H1 (cell line): ENCODE measurements around the gene PTS.

ENCODE experiments used
- CHD2 ChIP-seq: IDR thresholded peaks from 2 replicates; pipeline ENCODE4 v1.6.1; 2012; ENCODE audit warnings: low read length, improper control_type of control experiment
- HDAC2 ChIP-seq, 2 experiments: fragments of 300-600 bp in 1 of 2; sonication (generic) in 1 of 2; IDR thresholded peaks; 2 replicates each; pipeline ENCODE4 v1.6.1; 2011 to 2012; ENCODE audit warnings: low read depth in 2 of 2, low read length in 2 of 2, mild to moderate bottlenecking in 2 of 2, moderate library complexity in 2 of 2, borderline replicate concordance in 1 of 2, inconsistent platforms in 1 of 2
- JUN ChIP-seq: IDR thresholded peaks from 2 replicates; pipeline ENCODE4 v1.6.1; 2011; ENCODE audit warnings: low read depth, mild to moderate bottlenecking, improper control_type of control experiment, low read length
- POLR2A ChIP-seq, 2 experiments: IDR thresholded peaks; 1 replicate in 1 of 2; 2 replicates in 1 of 2; pipeline ENCODE4 v1.6.1; 2011; ENCODE audit warnings: low read depth in 2 of 2, low read length in 2 of 2, mild to moderate bottlenecking in 2 of 2; ENCODE audit errors: control extremely low read depth in 1 of 2
- RAD21 ChIP-seq, 2 experiments: IDR thresholded peaks in 1 of 2; conservative IDR thresholded peaks in 1 of 2; 2 replicates each; pipeline ENCODE4 v1.6.1; 2011; ENCODE audit warnings: low read depth in 2 of 2, low read length in 2 of 2, improper control_type of control experiment in 1 of 2, inconsistent platforms in 1 of 2, mild to moderate bottlenecking in 1 of 2, moderate library complexity in 1 of 2
- TEAD4 ChIP-seq: IDR thresholded peaks from 2 replicates; pipeline ENCODE4 v1.6.1; 2012; ENCODE audit warnings: low read depth, low read length, inconsistent platforms, mixed read lengths
- TF ChIP-seq, protein P1 (sequence below), 3 experiments: IDR thresholded peaks; 1 replicate in 2 of 3; 2 replicates in 1 of 3; pipeline versions ENCODE4 v1.5.1 to v1.6.1; 2011; ENCODE audit warnings: low read length in 3 of 3, mild to moderate bottlenecking in 3 of 3, inconsistent platforms in 2 of 3, low read depth in 1 of 3, moderate library complexity in 1 of 3; ENCODE audit not compliant: insufficient read depth in 1 of 3; ENCODE audit errors: control extremely low read depth in 1 of 3

DNA sequence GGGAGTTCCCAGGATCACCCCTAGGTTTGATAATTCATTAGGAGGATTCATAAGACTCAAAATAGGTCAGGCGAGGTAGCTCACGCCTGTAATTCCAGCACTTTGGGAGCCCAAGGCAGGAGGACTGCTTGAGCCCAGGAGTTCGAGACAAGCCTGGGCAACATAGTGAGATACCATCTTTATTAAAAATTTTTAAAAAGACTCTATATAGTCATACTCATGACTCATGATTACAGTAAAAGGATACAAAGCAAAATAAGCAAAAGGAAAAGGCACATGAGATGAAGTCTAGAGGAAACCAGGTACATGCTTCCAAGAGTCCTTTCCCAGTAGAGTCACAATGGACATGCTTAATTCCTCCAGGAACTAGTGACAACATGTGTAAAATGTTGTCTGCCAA, 13.9 kb upstream of the PTS start:
- TF ChIP-seq HDAC2 (IDR thresholded peaks at IDR 0.05; ENCODE audit: borderline replicate concordance in 1 of 2, low read depth in 2 of 2, low read length in 2 of 2) (no peak), RAD21 (IDR thresholded peaks at IDR 0.05 in 1 of 2, conservative IDR thresholded peaks at IDR 0.05 in 1 of 2; ENCODE audit: low read depth in 2 of 2, low read length in 2 of 2) (no peak), JUN (no peak), CHD2 (no peak), TEAD4 (no peak), POLR2A (IDR thresholded peaks at IDR 0.05; ENCODE audit: control extremely low read depth in 1 of 2, low read depth in 2 of 2, low read length in 2 of 2) (no peak)
- TF ChIP-seq, protein P1, sequence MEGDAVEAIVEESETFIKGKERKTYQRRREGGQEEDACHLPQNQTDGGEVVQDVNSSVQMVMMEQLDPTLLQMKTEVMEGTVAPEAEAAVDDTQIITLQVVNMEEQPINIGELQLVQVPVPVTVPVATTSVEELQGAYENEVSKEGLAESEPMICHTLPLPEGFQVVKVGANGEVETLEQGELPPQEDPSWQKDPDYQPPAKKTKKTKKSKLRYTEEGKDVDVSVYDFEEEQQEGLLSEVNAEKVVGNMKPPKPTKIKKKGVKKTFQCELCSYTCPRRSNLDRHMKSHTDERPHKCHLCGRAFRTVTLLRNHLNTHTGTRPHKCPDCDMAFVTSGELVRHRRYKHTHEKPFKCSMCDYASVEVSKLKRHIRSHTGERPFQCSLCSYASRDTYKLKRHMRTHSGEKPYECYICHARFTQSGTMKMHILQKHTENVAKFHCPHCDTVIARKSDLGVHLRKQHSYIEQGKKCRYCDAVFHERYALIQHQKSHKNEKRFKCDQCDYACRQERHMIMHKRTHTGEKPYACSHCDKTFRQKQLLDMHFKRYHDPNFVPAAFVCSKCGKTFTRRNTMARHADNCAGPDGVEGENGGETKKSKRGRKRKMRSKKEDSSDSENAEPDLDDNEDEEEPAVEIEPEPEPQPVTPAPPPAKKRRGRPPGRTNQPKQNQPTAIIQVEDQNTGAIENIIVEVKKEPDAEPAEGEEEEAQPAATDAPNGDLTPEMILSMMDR (IDR thresholded peaks at IDR 0.05; ENCODE audit: control extremely low read depth in 1 of 3, insufficient read depth in 1 of 3, low read depth in 1 of 3, low read length in 3 of 3) = no peak
